Esophagus squamous epithelium (tissue), 5 donors: Measurements from ENCODE around the gene STAT3. TPM values are rescaled to one million over a fixed set of nuclear protein-coding genes. Genes with fewer than 3 reads are reported as not detected.
"Not testable (repeated sequence)": the region's sequence is repeated elsewhere in the genome, so short reads cannot be mapped to it uniquely, and the experiment has no call there.

ENCODE experiments used
- DNase-seq: peaks from one replicate; lab custom pipeline; 2025; lab: John Stamatoyannopoulos, UW
- H3K27ac ChIP-seq, 4 donors: fragments of 200-600 bp; sonication (generic); one replicate each; pipeline ENCODE4 v1.5.1; 2016 to 2019; ENCODE audit warnings: mild to moderate bottlenecking in 1 of 4
- H3K27me3 ChIP-seq, 4 donors: fragments of 200-600 bp; sonication (generic); 1 replicate in 3 of 4; 2 replicates in 1 of 4; pipeline versions ENCODE4 v1.5.1 to v1.6.0; 2017 to 2021; ENCODE audit warnings: antibody characterized with exemption in 1 of 4
- H3K36me3 ChIP-seq, 3 donors: fragments of 200-600 bp; sonication (generic); one replicate each; pipeline ENCODE4 v1.5.1; 2016 to 2019
- H3K4me1 ChIP-seq, 3 donors: fragments of 200-600 bp; sonication (generic); one replicate each; pipeline ENCODE4 v1.5.1; 2017 to 2019
- H3K4me3 ChIP-seq, 4 donors: fragments of 200-600 bp; sonication (generic); 1 replicate in 3 of 4; 2 replicates in 1 of 4; pipeline ENCODE4 v1.5.1; 2016 to 2019; ENCODE audit warnings: mild to moderate bottlenecking in 2 of 4, moderate library complexity in 1 of 4
- H3K9me3 ChIP-seq, 3 donors: fragments of 200-600 bp; sonication (generic); one replicate each; pipeline ENCODE4 v1.5.1; 2016 to 2019
- CTCF ChIP-seq, 6 experiments: fragments of 450-650 bp in 4 of 6; fragments of 200-600 bp in 2 of 6; sonication (generic) in 2 of 6; IDR thresholded peaks; one replicate each; pipeline ENCODE4 v1.5.1; 2016 to 2019; ENCODE audit warnings: antibody characterized with exemption in 6 of 6, mild to moderate bottlenecking in 4 of 6, moderate library complexity in 4 of 6
- POLR2A ChIP-seq, 4 donors: fragments of 450-650 bp; IDR thresholded peaks; one replicate each; pipeline ENCODE4 v1.6.1; 2017; ENCODE audit warnings: antibody characterized with exemption in 4 of 4, mild to moderate bottlenecking in 4 of 4, moderate library complexity in 3 of 4
- WGBS, 2 donors: methylation state at CpG; one replicate each; pipeline ENCODE4 v1.1.5; 2018; 5-methylcytosine and 5-hydroxymethylcytosine counted together
- intact Hi-C: fragments of 100-400 bp; cut with DNase I; formaldehyde crosslinking; loops from one replicate; pipeline ENCODE4 v1.15.0; 2022
- total RNA-seq, 4 donors: library from RNA; depleted of rRNA; stranded (reverse); fragments of >200 nt; gene quantifications; one replicate each; pipeline ENCODE4 v1.1.0, GENCODE V29; 2016
- donor health status: DM: yes; HTN: yes; CAD: no.

STAT3 gene
- total RNA-seq, 4 donors from 2014 or later: 137 to 229 (median 176) TPM

DNA sequence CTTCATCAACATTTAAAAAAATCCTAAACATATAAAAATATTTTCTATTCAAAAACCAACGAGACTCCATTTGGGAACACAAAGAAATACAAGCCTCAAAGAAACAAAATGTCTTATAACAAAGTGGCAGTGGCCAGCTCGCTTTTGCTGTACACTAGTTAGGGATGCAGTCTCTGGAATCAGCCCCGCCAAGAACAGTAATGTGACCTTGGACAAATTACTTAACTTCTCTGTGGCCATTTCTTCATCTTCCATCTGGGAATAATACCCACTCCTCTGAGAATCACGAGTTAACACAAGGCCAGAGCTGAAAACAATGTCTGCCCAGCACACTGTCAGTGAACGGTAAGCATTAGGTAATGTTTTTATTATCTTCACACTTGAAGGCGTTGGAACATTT lies 117.6 kb downstream of the STAT3 start:
- H3K27ac ChIP-seq: peak overlapping the region in 1 of 4 donors; percentile 2
- TF ChIP-seq CTCF (IDR thresholded peaks at IDR 0.05) (no peak), POLR2A (IDR thresholded peaks at IDR 0.05) (no peak)
- H3K4me1 ChIP-seq: peaks cover 12 to 84% (median 16%) of the 10 kb centered on the region in 3 donors
- no peaks in the 10 kb centered on the region for H3K36me3 ChIP-seq
- H3K27me3 ChIP-seq: no peaks in the 10 kb centered on the region
- no peak for DNase-seq
- whole genome bisulfite sequencing, 2 donors: 53 to 74% methylated on average over 6 of the region's 6 CpGs
- no peaks in the 10 kb centered on the region for H3K9me3 ChIP-seq
- H3K4me3 ChIP-seq: no peak overlapping the region
- intact Hi-C loops: no loop called here

- H3K27ac ChIP-seq: no peak overlapping the region
- H3K4me3 ChIP-seq: no peak overlapping the region
- H3K27me3 ChIP-seq: no peaks in the 10 kb centered on the region
- H3K4me1 ChIP-seq: peaks cover 10 to 80% (median 16%) of the 10 kb centered on the region in 3 donors
- WGBS, 2 donors: 63 to 70% methylated on average over 4 of the region's 4 CpGs
- TF ChIP-seq POLR2A (IDR thresholded peaks at IDR 0.05) (no peak), CTCF (IDR thresholded peaks at IDR 0.05) (no peak)
- intact Hi-C loops: no loop called here
- no peaks in the 10 kb centered on the region for H3K36me3 ChIP-seq
- H3K9me3 ChIP-seq: no peaks in the 10 kb centered on the region
- no peak for DNase-seq
Measured at GRCh38 chr17:42270170-42270535, 118.1 kb downstream of the STAT3 start.

DNA sequence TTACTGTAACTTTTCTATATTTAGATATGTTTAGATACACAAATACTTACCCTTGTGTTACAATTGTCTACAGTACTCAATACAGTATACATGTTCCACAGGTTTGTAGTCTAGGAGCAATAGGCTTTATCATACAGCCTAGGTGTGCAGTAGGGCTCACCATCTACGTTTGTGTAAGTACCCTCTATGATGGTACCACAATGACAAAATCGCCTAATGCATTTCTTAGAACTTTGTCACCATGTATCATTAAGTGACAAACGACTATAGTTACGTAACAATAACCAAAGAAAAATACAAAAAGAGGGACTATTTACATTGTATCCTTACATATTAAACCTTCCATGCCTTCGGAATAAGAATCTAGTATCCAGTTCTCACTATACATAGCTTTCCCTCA lies 120.0 kb downstream of the STAT3 start:
- Histone ChIP-seq H3K9me3 (no peaks in the 10 kb centered on the region), H3K36me3 (no peaks in the 10 kb centered on the region), H3K27ac (no peak overlapping the region), H3K4me3 (no peak overlapping the region), H3K27me3 (no peaks in the 10 kb centered on the region), H3K4me1 (peaks cover 0 to 61% (median 12%) of the 10 kb centered on the region in 3 donors)
- intact Hi-C loops: no loop called here
- TF ChIP-seq POLR2A (IDR thresholded peaks at IDR 0.05) (no peak), CTCF (IDR thresholded peaks at IDR 0.05) (no peak)
- 77% methylated on average over 5 of the region's 5 CpGs for WGBS, 2 donors
- DNase-seq: no peak

- WGBS, 2 donors: 70 to 73% methylated on average over 9 of the region's 9 CpGs
- peaks cover 0 to 50% (median 12%) of the 10 kb centered on the region in 3 donors for H3K4me1 ChIP-seq
- no peak for DNase-seq
- intact Hi-C loops: no loop called here
- H3K27ac ChIP-seq: no peak overlapping the region
- no peaks in the 10 kb centered on the region for H3K36me3 ChIP-seq
- H3K9me3 ChIP-seq: no peaks in the 10 kb centered on the region
- TF ChIP-seq POLR2A (IDR thresholded peaks at IDR 0.05): no peak
- TF ChIP-seq CTCF (IDR thresholded peaks at IDR 0.05): no peak
- no peak overlapping the region for H3K4me3 ChIP-seq
- no peaks in the 10 kb centered on the region for H3K27me3 ChIP-seq
Measured at GRCh38 chr17:42266918-42267766, 121.1 kb downstream of the STAT3 start.

GRCh38 chr17:42266462-42266861 lies 121.8 kb downstream of the STAT3 start:
- H3K36me3 ChIP-seq: no peaks in the 10 kb centered on the region
- H3K9me3 ChIP-seq: no peaks in the 10 kb centered on the region
- H3K4me1 ChIP-seq: peaks cover 0 to 43% (median 12%) of the 10 kb centered on the region in 3 donors
- intact Hi-C loops: no loop called here
- H3K27ac ChIP-seq: no peak overlapping the region
- no peak overlapping the region for H3K4me3 ChIP-seq
- DNase-seq: no peak
- no peak for TF ChIP-seq POLR2A (IDR thresholded peaks at IDR 0.05)
- TF ChIP-seq CTCF (IDR thresholded peaks at IDR 0.05): no peak
- H3K27me3 ChIP-seq: no peaks in the 10 kb centered on the region
- WGBS, 2 donors: 65 to 79% methylated on average over 2 of the region's 2 CpGs

- 87 to 93% methylated on average over 3 of the region's 4 CpGs for WGBS, 2 donors
- H3K4me3 ChIP-seq: not testable (repeated sequence)
Measured at GRCh38 chr17:42264366-42264765, 123.9 kb downstream of the STAT3 start.

More at GRCh38 chr17:42264366-42264765, 123.9 kb downstream of the STAT3 start:
- H3K4me1 ChIP-seq: peaks cover 0 to 26% (median 9%) of the 10 kb centered on the region in 3 donors
- DNase-seq, H3K27me3 ChIP-seq, H3K27ac ChIP-seq, intact Hi-C loops, H3K36me3 ChIP-seq, H3K9me3 ChIP-seq: not testable (repeated sequence)
